HG03575 (cell line): ENCODE measurements around the gene SNED1.

Experiments used
- ATAC-seq: cut with Tn5 transposase; IDR thresholded peaks from one replicate; pipeline ENCODE4 v1.9.1; 2021; ENCODE audit not compliant: unreplicated experiment, insufficient number of reproducible peaks, low FRiP score; ENCODE audit errors: extremely low read depth

Gene SNED1

GRCh38 chr2:241070811-241071676 lies 72.6 kb downstream of the SNED1 start:
- no peak for ATAC-seq

GRCh38 chr2:241071677-241072111 lies 73.3 kb downstream of the SNED1 start:
- no peak for ATAC-seq

DNA sequence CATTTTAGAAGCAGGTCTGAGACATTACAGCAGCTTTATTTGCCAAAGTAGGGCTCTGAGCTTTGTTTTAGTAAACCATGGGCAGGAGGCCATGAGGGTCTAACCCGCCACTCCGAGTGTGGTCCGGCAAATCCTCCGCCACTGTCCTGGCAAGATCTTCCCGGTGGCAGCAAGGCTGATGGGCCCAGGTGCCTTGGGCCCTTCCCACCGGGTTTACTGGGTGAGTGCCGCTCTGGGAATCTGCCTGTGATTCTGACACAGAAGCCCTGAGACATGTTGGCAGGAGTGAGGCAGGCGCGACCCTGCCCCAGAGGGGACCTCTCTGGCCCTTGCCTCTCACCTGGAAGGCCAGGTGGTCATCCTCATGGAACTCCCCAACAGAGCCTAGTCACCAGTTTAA lies 73.7 kb downstream of the SNED1 start:
- no peak for ATAC-seq

DNA sequence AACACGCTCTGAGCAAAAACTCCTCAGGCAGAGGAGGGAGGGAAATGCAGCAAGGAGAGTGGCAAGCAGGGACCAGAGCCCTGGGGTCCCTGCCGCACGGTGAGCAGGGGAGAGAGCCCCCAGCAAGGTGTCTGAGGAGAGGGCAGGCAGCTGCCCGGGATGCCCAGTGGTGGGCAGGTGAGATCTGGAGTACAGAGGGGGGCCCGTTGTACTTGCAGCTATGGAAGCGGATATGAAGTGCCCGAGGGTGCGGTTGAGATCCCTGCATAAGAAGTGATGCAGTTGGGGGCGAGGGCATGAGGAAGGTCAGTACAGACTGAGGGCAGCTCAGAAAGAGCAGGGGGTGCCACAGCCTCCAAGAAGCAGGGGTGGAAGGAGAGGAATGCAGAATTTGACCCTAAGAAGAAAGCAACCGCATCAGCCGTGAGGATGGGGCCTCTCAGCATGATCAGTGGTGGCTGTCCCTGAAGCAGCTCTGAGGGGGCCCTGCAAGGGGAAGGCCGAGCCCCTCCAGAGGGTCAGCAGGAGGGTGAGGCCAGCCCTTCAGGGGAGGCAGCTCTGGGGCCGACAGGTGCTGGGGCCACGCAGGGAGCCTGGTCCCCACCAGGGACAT lies 74.2 kb downstream of the SNED1 start:
- ATAC-seq = no peak

GRCh38 chr2:241073166-241074064 lies 75.0 kb downstream of the SNED1 start:
- no peak for ATAC-seq

DNA sequence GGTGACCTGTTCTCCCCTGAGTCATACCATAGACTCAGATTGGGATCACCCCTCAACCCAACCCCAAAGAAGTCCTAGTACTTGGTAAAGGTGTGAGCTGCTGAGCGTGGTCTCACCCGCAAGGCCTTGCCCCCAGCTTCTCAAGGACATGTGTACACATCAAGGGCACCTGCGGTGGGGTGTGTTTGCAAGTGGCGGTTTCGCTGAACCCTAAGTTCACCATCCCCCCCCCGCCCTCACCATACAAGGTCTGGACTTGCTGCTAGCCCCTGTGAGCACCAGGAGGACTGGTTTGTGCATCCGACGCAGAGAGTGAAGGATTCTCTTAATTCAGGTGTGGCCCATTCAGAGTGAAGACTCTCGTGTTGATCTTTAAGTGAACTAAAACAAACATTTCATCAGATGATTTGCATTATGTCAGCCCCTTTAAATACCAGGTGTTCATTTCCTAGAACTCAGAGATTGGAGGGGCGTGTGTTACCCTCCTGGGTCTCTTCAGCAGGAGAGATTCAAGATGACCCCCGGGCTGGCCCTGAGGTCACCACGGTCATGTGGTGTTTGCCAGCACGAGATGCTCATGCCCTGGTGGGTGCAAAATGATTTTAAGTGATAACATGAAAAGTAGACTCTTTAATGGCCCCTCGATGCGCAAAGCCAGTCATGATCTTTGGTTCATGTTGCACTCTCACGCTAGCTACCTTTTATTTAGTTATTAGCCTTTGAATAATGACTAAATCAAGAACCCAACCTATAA lies 75.8 kb downstream of the SNED1 start:
- ATAC-seq = no peak

DNA sequence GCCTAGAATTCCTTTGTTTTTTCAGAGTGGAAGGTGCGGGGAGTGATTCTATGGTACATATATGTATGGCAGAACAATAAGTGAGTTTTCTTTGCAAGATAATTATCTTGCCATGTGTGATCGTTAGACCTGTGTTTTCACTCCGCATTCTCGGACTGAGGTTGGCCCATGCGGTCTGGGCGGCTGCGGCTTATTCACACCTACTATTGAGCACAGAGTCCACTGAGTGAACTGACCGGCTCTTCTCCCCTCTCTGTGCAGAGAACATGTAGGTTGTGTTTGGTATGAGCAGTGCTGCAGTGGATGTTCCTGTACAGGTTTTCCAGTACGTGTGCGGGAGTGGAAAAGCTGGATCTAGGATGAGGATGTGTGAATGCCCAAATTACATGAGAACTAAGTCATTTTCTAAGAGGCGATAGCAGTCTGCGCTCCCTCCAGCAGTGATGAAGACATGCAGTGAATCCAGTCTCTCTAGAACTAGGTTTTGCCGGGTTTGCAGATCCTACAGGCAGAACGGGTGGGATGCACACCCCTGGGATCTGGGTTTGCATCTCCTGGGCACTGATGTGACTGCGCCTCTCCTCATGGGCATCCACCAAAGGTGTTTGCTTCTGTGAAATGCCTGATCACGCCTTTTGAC lies 76.6 kb downstream of the SNED1 start:
- ATAC-seq = no peak

- ATAC-seq = no peak
Measured at GRCh38 chr2:241080405-241081189, 82.2 kb downstream of the SNED1 start.

GRCh38 chr2:241081190-241081642 lies 82.8 kb downstream of the SNED1 start:
- ATAC-seq = no peak

- ATAC-seq = no peak
Measured at GRCh38 chr2:241081643-241082340, 83.4 kb downstream of the SNED1 start.

DNA sequence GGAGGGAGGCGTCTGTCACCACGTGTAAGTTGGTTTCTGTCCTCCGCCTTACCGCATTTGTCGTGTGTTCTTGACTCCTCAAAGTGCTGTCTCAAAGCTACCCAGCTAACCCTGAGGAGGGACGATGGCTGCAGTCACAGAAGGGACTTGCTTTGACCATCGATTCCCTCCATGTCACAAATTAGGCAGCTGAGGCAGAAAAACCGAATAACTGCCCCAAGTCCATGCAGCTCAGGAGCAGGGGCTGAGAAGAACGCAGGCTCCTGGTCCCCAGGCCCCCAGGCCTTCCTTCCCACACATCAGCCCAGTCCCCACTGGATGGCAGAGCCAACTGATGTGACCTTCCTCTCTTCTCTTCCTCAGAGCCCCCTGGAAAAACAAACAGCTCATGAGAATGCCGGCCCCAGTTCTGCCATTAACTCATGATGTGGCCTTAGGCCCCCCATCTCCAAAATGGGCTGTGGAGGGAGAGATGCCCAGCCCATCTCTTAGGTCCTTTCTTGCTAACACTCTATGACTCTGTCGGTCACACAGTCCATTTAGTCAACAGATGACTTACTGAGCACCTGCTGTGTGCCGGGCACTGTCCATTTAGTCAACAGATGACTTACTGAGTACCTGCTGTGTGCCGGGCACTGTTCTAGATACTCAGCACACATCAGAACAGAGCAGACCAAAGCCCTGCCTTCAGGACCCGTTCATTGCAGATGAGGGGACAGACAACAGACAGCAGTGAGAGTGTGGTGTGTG lies 84.1 kb downstream of the SNED1 start:
- ATAC-seq = no peak

DNA sequence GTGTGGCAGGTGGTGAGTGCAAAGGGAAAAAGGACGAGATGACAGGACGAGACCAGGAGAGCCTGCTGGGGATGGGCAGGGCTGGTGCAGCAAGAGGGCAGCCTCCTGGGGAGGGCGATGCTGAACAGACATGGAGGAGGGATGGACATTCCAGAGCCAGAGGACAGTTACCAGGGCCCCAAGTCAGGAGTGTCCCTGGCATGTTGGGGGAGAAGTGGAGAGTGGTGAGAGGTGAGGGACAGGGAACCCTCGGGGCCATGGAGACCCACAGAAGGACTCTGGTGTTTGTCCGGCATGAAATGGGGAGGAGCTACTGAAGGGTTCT lies 84.6 kb downstream of the SNED1 start:
- ATAC-seq = no peak

- no peak for ATAC-seq
Measured at GRCh38 chr2:241084856-241085444, 86.5 kb downstream of the SNED1 start.

DNA sequence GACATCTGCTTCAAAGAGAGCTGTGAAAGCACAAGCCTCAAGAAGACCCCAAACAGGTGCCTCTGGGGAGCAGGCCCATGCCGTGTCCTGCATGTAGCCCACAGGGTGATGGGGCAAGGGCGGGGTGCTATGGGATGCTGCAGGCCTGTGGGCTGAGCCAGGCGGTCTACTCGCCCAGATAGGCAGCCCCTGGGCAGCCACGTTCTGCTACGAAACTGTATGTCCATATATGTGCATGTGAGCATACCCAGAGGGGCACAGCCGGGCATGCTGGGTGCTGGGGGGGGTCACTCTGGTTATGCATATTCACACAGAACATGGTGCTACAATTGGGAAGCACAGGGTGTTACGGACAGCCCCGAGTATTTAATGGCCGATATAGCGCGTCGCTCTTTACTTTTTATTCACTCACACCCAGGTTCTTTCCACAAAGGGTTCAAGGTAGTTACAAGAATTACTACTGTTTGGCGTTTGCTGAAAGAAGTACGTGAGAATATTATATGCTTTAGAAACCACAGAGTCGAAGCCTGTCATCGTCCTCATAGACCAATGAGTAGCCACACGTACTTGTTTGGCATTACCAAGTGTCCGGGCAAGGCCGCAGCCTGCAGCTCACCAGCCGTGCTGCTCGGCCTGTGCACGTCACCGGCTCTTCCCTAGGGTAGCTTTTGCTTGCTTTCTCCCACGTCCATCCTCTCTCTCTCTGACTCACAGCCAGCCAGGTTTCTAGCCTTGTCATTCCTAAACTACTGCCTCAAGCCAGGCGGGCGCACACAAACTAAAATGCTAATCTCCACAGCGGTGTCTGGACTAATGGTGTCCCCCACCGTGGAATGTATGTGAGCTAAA lies 89.2 kb downstream of the SNED1 start:
- no peak for ATAC-seq

DNA sequence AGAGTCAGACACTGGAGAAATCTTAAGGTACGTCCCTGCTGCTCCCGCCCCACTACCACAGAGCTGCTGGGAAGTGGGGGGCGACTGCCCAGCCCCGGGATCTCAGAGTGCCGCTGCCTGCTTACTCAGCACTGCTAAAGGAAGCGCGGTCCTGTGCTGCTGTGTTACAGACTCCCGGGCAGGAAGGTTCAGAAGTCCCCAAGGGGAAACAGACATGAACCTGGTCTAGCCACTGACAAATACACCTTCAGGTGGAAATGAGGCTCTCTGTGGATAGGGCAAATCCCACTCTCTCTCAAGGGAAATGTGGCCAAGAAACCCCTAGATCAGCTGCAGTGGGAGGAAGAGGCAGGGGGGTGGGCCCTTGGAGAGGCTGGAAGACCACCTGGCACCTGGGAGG lies 90.0 kb downstream of the SNED1 start:
- no peak for ATAC-seq
